Panc1 (cell line): ENCODE results near the gene MRC2. TPM values are rescaled to one million over a fixed set of nuclear protein-coding genes. Genes with fewer than 3 reads are reported as not detected.
A peak's percentile ranks its signal among the peaks of the same experiment; 100 is the strongest.

Experiments
- ATAC-seq: fragments of 200-7000 bp; cut with Tn5 transposase; 2 replicates; pipeline ENCODE4 v1.9.1; 2020; ENCODE audit warnings: mild to moderate bottlenecking, moderate library complexity
- BruUV-seq: library from RNA; stranded (reverse); fragments of 400-500 nt; replicated peaks from 2 replicates; lab custom pipeline; 2021; lab: Mats Ljungman, UMichigan
- CTCF ChIA-PET: fragments of 300-600 bp; sonication (Branson Sonifier 250); formaldehyde crosslinking; loops from one replicate; lab custom pipeline; 2022; ENCODE audit warnings: antibody characterized with exemption; lab: Charles Lee
- POLR2A ChIA-PET: fragments of 300-600 bp; sonication (Branson Sonifier 250); formaldehyde crosslinking; loops from one replicate; lab custom pipeline; 2022; ENCODE audit warnings: antibody characterized with exemption; lab: Charles Lee
- DNase-seq: peaks from one replicate; pipeline ENCODE4 v3.0.0-alpha.2; 2010; ENCODE audit warnings: low read depth, low spot score
- H3K27ac ChIP-seq: 2 replicates; pipeline ENCODE4 v1.5.1; 2011; ENCODE audit warnings: mild to moderate bottlenecking, low read length, inconsistent platforms
- H3K27me3 ChIP-seq: fragments of 200-500 bp; sonication (Bioruptor generic); 2 replicates; pipeline ENCODE4 v1.6.0; 2014; ENCODE audit warnings: low read length, inconsistent platforms; ENCODE audit not compliant: control insufficient read depth, insufficient read depth
- H3K36me3 ChIP-seq: fragments of 200-500 bp; sonication (Bioruptor generic); 2 replicates; pipeline ENCODE4 v1.5.1; 2014; ENCODE audit warnings: inconsistent platforms, mild to moderate bottlenecking, low read length, moderate library complexity; ENCODE audit not compliant: control insufficient read depth, insufficient read depth
- H3K4me1 ChIP-seq: 2 replicates; pipeline ENCODE4 v1.5.1; 2011; ENCODE audit warnings: inconsistent platforms, mild to moderate bottlenecking, low read length, moderate library complexity; ENCODE audit not compliant: control insufficient read depth, insufficient read depth
- H3K4me3 ChIP-seq, 2 experiments: 2 replicates each; pipeline ENCODE4 v1.5.1; 2011 to 2012; ENCODE audit warnings: low read depth in 2 of 2, low read length in 2 of 2, mild to moderate bottlenecking in 2 of 2, inconsistent platforms in 1 of 2, moderate library complexity in 1 of 2
- H3K9me3 ChIP-seq: fragments of 200-500 bp; sonication (Bioruptor generic); 2 replicates; pipeline ENCODE4 v1.5.1; 2014; ENCODE audit warnings: low read depth, mild to moderate bottlenecking, inconsistent platforms, low read length, moderate library complexity; ENCODE audit not compliant: control insufficient read depth, insufficient read depth
- POLR2AphosphoS5 ChIP-seq: IDR thresholded peaks from 2 replicates; pipeline ENCODE4 v1.6.1; 2012; ENCODE audit warnings: mild to moderate bottlenecking, low read depth, low read length, moderate library complexity
- SIN3A ChIP-seq: IDR thresholded peaks from 2 replicates; pipeline ENCODE4 v1.6.1; 2012; ENCODE audit warnings: low read depth, mild to moderate bottlenecking, low read length, moderate library complexity, borderline replicate concordance; ENCODE audit not compliant: insufficient read depth
- TCF7L2 ChIP-seq: IDR thresholded peaks from 2 replicates; pipeline ENCODE4 v1.6.1; 2011; ENCODE audit warnings: mild to moderate bottlenecking, low read depth, low read length, inconsistent platforms
- in situ Hi-C: cut with HindIII; loops from 2 replicates; pipeline ENCODE4 v1.10.0; 2016; ENCODE audit warnings: low sequenced_read_pairs, low pct_unique_long_range_greater_than_20kb
- intact Hi-C: fragments of 100-400 bp; cut with micrococcal nuclease; formaldehyde crosslinking; loops from one replicate; pipeline ENCODE4 v1.10.0; 2022; ENCODE audit not compliant: unreplicated experiment
- total RNA-seq: library from RNA; stranded (reverse); gene quantifications from one replicate; pipeline ENCODE4 v1.2.1, GENCODE V29; 2021; ENCODE audit not compliant: unreplicated experiment
- TF ChIP-seq, protein P1 (sequence below), 2 experiments: IDR thresholded peaks; 2 replicates each; pipeline ENCODE4 v1.6.1; 2011 to 2012; ENCODE audit warnings: low read depth in 2 of 2, control low read depth in 1 of 2, low read length in 1 of 2, mild to moderate bottlenecking in 1 of 2, moderate library complexity in 1 of 2; ENCODE audit not compliant: insufficient read depth in 1 of 2
- TF ChIP-seq, protein P2 (sequence below): fragments of 450-650 bp; IDR thresholded peaks from 2 replicates; pipeline ENCODE4 v1.5.1; 2017; ENCODE audit warnings: mild to moderate bottlenecking

Gene MRC2
- total RNA-seq, 1 experiment from 2014 or later: 120 TPM

DNA sequence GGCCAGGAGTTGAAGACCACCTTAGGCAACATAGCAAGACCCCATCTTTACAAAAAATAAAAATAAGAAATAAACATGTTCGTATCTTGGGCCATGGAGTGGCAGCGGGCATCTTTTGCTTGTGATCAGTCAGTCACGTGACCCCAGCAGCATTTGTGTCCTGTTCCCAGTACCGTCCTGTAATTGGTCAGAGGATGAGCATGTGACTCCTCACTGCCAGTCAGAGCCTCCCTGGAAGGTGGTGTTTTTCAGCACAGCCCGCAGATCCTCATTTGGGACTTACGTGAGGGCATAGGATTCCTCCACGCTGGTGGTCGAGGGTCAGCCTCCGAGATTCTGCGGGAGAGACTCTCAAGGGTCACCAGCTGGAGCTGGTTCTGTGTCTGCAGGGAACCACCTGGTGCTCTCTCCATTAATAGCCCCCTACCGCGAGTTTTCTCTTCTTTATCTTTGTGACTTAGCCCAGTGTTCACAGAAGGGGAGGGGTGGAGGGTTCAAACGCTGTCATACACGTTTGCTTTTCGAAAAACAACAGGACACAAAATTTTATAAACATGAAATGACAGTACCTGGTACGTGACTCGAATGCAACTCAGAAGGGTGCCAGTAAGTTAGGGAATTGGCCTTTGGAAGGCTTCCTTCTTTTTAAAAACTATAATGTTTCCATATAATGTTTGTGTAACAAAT, 17.2 kb downstream of the MRC2 start:
- in situ Hi-C loops (no loop called here), intact Hi-C loops (no loop called here)
- Histone ChIP-seq H3K27ac (no peak overlapping the region), H3K4me3 (no peak overlapping the region), H3K36me3 (no peaks in the 10 kb centered on the region), H3K9me3 (no peaks in the 10 kb centered on the region), H3K27me3 (no peaks in the 10 kb centered on the region), H3K4me1 (peaks cover 6% of the 10 kb centered on the region; the same call in 1 of the 2 replicates)
- no peak for TF ChIP-seq TCF7L2
- TF ChIP-seq, protein P1, sequence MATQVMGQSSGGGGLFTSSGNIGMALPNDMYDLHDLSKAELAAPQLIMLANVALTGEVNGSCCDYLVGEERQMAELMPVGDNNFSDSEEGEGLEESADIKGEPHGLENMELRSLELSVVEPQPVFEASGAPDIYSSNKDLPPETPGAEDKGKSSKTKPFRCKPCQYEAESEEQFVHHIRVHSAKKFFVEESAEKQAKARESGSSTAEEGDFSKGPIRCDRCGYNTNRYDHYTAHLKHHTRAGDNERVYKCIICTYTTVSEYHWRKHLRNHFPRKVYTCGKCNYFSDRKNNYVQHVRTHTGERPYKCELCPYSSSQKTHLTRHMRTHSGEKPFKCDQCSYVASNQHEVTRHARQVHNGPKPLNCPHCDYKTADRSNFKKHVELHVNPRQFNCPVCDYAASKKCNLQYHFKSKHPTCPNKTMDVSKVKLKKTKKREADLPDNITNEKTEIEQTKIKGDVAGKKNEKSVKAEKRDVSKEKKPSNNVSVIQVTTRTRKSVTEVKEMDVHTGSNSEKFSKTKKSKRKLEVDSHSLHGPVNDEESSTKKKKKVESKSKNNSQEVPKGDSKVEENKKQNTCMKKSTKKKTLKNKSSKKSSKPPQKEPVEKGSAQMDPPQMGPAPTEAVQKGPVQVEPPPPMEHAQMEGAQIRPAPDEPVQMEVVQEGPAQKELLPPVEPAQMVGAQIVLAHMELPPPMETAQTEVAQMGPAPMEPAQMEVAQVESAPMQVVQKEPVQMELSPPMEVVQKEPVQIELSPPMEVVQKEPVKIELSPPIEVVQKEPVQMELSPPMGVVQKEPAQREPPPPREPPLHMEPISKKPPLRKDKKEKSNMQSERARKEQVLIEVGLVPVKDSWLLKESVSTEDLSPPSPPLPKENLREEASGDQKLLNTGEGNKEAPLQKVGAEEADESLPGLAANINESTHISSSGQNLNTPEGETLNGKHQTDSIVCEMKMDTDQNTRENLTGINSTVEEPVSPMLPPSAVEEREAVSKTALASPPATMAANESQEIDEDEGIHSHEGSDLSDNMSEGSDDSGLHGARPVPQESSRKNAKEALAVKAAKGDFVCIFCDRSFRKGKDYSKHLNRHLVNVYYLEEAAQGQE (IDR thresholded peaks at IDR 0.05; ENCODE audit: insufficient read depth in 1 of 2, low read depth in 2 of 2, low read length in 1 of 2): no peak
- ChIA-PET POLR2A (no interaction called here), CTCF (no interaction called here)
- BruUV-seq: no TSS peak
- ATAC-seq (peak; percentile 56; the same call in 1 of the 2 replicates), DNase-seq (no peak)

DNA sequence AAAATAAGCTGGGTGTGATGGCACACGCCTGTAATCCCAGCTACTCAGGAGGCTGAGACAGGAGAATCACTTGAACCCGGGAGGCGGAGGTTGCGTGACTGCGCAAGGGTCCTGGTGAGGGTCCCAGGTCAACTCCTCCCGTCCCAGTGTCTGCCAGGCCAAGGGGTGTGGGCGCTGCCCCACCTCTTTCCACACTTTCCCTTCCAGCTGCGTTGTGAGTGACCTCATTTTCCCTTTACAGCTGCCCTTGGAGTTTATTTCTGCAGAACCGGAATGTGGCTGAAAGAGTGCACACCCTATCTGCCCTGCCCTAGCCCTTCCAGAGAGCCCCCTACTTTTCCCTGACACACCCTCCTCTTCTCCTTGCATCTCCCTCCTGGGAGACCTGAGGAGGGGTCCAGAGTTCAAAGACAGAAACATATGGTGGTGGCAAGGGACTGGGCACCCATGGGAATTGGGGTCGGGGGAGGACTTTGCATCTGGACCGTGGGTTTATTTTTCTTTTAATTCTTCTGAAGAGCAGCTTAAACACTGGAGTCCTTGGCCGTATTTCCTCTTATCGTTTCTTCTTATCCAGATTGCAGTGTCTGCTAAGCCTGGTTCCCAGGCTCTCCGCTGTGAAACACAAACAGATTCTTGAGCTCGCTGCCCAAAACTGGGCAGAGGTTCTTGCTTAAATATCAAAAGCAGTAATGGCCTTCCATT, 20.9 kb downstream of the MRC2 start:
- Histone ChIP-seq H3K27me3 (no peaks in the 10 kb centered on the region), H3K9me3 (no peaks in the 10 kb centered on the region), H3K27ac (no peak overlapping the region), H3K4me3 (no peak overlapping the region), H3K4me1 (peaks cover 28% of the 10 kb centered on the region), H3K36me3 (no peaks in the 10 kb centered on the region)
- POLR2A ChIA-PET: interaction anchor here (0.6 kb wide), 1 partner anchor 262 kb away, joined by 4 read pairs; no protein-coding TSS in a partner anchor
- in situ Hi-C loops: no loop called here
- DNase-seq (no peak), ATAC-seq (no peak)
- TF ChIP-seq, protein P2, sequence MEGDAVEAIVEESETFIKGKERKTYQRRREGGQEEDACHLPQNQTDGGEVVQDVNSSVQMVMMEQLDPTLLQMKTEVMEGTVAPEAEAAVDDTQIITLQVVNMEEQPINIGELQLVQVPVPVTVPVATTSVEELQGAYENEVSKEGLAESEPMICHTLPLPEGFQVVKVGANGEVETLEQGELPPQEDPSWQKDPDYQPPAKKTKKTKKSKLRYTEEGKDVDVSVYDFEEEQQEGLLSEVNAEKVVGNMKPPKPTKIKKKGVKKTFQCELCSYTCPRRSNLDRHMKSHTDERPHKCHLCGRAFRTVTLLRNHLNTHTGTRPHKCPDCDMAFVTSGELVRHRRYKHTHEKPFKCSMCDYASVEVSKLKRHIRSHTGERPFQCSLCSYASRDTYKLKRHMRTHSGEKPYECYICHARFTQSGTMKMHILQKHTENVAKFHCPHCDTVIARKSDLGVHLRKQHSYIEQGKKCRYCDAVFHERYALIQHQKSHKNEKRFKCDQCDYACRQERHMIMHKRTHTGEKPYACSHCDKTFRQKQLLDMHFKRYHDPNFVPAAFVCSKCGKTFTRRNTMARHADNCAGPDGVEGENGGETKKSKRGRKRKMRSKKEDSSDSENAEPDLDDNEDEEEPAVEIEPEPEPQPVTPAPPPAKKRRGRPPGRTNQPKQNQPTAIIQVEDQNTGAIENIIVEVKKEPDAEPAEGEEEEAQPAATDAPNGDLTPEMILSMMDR: no peak
- TF ChIP-seq, protein P1 (IDR thresholded peaks at IDR 0.05; ENCODE audit: insufficient read depth in 1 of 2, low read depth in 2 of 2, low read length in 1 of 2): no peak
- TF ChIP-seq TCF7L2 (no peak), POLR2AphosphoS5 (no peak), SIN3A (no peak)
- no TSS peak for BruUV-seq
- CTCF ChIA-PET: no interaction called here
- intact Hi-C loops: no loop called here
